HepG2 (cell line): ENCODE results near the gene TMEM273.

ENCODE experiments used
- CHD2 ChIP-seq: IDR thresholded peaks from 2 replicates; pipeline ENCODE4 v1.6.1; 2011; ENCODE audit warnings: low read depth, low read length, improper control_type of control experiment
- CTCF ChIP-seq: sonication (generic); formaldehyde crosslinking; IDR thresholded peaks from 2 replicates; pipeline ENCODE4 v1.5.0; 2020; ENCODE audit warnings: mild to moderate bottlenecking, missing genetic modification reagents, moderate library complexity
- SUZ12 ChIP-seq: fragments of 150-350 bp; IDR thresholded peaks from 2 replicates; pipeline ENCODE4 v1.6.1; 2014; ENCODE audit warnings: low read depth, low read length
- ZBTB40 ChIP-seq, 2 experiments: fragments of 450-650 bp in 1 of 2; sonication (generic) in 1 of 2; formaldehyde crosslinking in 1 of 2; IDR thresholded peaks; 2 replicates each; pipeline versions ENCODE4 v1.6.1 to v1.8.0; 2016 to 2022; ENCODE audit warnings: antibody characterized with exemption in 1 of 2, mild to moderate bottlenecking in 1 of 2, missing genetic modification reagents in 1 of 2
- ZSCAN20 ChIP-seq: sonication (generic); formaldehyde crosslinking; IDR thresholded peaks from 2 replicates; pipeline ENCODE4 v1.4.0; 2020; ENCODE audit warnings: missing genetic modification reagents, mild to moderate bottlenecking, borderline replicate concordance

GRCh38 chr10:49213211-49213610, 25.0 kb upstream of the TMEM273 start:
- TF ChIP-seq CHD2: no peak
- TF ChIP-seq ZBTB40 (IDR thresholded peaks at IDR 0.05): no peak
- TF ChIP-seq ZBTB40 (CRISPR knock-in tag; IDR thresholded peaks at IDR 0.05): no peak
- TF ChIP-seq CTCF (CRISPR knock-in tag): no peak
- no peak for TF ChIP-seq ZSCAN20
- TF ChIP-seq SUZ12: no peak
